Stimulated activated CD4-positive, alpha-beta T cell treated with anti-CD3 and anti-CD28 coated beads, Interleukin-1b, Interleukin-23, amount 100 ng/mL, for 1 hour (primary cell): ENCODE results near the gene RANBP9.
A peak's percentile ranks its signal among the peaks of the same experiment; 100 is the strongest.

Source experiments
- DNase-seq, 2 donors: peaks; one replicate each; pipeline ENCODE4 v3.0.0-alpha.2; 2020; ENCODE audit warnings: low read depth in 2 of 2

RANBP9 gene

DNA sequence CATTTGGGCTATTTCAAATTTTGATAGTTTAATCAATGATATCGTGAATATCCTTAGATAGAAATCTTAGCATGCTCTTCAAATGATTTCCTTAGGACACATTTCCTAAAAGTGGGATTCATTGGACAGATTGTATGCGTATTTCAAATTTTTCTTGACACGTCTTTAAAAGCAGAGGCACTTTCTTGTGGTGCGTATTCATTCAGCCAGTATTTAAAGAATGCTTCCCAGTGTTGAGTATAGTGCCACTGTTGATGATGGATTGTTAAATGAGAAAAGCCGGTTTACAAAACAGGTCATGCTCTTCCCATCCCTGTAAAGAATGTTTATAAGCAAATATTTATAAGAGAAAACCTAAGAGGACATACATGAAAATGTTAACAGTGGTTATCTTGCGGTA lies 111.6 kb downstream of the RANBP9 start:
- no peak for DNase-seq

DNA sequence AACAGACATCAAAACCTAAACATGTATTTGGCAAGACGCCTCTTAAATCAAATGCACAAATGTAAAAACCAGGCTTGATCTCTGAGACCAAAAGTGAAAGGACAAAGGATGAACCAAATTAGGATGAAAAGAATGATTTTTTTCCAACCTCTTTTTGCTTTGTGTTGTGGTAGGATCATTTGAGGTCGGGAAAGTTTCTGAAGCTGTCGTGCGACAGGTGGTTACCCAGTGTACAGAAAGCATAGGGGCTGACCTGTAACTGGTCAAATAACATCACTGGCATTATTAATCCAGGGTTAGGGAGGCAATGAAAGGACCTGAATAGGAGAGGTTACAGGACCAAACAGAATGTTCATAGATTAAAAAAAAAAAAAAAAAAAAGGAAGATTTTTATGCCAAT lies 114.6 kb downstream of the RANBP9 start:
- DNase-seq, result no peak

DNA sequence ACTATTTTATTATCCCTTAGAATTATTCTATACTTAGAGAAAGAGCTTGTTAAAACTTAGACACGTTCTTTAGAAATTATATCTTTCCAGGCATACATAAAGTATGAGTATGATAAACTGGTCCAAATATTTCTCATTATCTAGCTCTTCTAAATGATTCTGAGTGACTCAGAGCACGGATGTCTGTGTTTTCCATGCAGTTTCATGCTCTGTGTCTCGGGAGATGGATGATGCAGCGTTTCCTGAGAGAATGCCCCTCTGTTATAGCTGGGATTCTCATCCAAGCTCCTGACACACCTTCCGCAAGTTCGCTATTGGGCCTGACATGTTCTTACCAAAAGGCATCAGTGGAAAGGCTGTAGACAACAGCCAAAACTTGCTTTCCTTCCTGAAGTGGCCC lies 117.9 kb downstream of the RANBP9 start:
- DNase-seq, result no peak

DNA sequence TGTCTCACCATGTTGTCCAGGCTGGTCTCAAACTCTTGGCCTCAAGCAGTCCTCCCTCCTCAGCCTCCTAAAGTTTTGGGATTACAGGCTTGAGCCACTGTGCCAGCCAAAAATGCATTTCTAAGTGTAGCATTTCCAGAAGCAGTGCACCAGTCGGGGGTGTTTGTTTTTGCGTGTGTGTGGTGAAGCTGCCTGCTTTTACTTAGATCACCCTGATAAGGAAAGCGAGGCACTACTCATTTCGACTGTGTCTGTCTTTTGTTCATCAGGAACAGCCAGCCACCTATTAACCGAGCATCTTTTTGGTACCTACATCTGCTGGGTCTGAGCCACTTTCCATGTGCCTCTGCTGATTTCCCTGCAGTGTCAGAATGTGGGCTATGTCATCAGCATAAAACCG lies 118.5 kb downstream of the RANBP9 start:
- no peak for DNase-seq

DNA sequence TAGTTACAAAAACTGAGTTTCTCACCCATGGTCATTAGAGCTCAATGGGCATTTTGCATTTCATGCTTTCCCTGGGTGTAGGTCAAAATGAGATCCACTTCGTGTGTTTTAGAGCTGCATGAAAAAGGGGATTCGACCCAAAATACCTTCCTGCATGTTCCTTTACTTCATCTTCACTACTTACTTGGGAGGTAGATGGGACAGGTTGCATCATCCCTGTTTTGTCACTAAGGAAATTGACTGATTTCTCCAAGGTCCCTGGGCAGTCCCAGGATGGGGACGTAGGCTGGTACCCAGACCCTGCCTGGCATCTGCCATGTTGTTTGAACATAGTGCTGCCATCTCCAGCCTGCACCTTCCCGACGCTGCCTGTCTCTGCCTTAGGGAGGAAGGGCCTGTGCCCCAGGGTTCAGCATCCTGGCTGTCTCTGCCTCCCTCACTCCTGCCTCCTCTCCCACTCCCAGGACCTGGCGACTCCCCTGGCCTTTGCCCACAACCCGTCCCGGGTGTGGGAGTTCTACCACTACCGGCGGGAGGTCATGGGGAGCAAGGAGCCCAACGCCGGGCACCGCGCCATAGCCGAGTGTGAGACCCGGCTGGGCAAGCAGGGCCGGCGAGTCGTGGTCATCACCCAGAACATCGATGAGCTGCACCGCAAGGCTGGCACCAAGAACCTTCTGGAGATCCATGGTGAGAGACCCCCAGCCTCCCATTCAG lies 120.3 kb downstream of the RANBP9 start:
- no peak for DNase-seq

DNA sequence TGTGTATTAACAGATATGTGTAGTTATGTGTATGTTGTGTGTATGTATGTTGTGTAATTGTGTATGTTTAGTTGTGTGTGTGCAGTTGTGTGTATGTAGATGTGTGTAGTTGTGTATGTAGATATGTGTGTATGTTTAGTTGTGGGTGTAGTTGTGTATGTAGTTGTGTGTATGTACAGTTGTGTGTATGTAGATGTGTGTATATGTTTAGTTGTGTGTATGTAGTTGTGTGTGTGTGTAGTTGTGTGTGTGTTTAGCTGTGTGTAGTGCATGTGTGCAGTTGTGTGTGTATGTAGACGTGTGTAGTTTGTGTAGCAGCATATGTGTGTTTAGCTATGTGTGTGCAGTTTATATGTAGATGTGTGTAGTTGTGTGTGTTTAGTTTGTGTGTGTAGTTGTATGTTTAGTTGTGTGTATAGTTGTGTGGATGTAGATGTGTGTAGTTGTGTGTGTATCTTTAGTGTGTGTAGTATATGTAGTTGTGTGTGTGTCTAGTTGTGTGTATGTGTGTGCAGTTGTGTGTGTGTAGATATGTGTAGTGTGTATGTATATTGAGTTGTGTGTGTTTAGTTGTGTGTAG lies 121.0 kb downstream of the RANBP9 start:
- DNase-seq, result no peak

DNA sequence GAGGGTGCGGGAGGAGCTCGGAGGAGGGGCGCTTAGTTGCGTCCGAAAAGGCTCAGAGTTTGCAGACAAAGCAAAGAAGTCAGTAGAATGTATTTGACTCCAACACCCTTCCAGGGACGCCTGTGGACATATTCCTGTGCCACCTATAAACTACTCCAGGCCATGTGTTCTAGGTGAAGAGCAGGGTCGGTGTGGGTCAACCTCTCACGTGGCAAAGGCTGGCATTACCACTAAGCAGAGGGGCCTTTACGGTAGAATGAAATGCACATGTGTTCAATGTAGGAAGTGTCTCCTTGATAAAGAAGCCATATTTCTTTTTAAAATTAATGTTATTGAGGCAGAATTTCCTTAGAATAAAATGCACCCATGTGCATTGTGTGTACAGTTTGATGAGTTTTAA lies 121.8 kb downstream of the RANBP9 start:
- DNase-seq, result no peak

DNA sequence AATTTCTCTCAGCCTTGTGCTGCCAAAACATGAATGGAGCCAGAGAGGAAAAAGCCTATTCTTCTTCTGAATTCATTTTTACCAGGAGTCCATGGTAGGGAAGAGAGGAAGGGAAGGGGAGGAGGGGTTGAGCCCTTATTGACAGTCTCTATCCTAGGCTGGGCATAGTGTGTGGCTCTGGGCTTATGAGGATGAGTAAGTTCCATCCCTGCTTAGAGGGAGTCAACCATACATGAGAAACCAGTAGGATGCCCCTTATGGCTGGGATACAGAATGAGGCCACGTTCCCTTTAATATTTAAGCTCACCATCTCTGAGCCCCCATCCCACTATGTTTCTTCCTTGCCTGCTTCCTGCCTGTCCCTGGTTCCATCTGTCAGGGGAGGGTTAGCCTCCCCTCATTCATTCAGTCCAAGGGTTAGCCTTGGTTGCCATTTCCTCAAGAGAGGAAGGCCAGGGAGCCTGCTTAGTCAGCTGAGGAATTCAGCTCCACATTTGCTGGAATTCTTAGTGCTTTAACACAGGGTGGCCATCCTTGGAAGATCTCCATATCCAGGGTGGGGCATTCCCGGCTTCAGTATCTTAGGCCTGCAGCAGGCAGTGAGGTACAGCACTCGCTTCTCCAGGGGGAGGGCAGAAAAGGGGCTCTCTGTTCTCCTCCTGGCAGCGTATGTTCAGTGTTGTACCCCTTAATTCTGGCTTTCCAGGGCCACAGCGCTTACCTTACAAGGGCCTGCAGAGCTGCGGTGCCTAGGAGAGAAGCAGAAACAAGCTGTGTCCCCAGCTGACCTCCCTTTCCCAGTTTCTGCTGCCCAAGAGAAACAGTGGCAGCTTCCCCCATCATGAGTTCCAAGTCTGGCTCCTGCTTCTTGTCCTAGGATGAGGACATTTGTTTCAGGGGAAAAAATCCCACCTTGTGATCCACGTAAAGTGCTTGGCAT lies 124.8 kb downstream of the RANBP9 start:
- no peak for DNase-seq

DNA sequence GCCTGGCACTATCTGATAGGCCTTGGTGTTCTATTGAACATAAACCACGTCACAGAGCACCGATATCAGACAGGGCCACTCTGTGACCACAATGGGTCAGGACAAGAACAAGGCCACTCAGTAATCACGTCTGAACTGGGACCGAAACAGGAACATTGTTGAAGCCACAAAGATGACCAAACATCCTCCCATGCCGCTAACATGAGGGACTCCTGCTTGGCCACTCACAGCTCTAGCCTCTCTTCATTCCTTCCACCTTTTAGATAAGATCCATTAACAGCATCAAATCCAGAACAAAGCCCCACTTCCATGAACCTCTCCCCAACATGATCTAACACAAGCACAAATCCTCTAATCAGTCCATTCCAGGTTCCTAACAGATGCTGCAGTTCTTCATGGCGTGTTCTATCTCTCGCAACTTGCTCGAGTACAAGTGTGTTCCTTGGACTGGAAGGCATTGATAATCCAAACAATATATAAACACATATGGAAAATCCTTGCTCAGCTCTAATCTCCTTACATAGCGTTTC lies 129.9 kb downstream of the RANBP9 start:
- DNase-seq, result no peak

DNA sequence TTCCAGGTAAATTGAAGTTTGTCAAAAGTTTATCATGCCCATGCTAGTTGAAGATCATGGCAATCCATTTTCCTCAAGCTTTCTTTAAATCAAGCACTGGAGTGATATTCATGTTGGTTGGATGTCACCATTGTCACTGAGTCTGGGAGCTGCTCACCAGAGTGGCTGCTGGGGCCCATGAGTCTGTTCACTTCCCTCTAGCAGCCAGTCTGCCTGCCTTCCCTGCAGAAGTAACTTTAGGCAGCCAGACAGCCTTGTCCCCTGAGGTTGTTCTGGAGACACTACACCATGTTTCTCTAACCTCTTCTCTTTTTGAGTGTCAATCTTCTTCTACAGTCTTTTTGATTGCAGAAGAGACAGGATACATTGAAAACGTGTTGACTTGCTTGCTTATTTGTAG lies 131.7 kb downstream of the RANBP9 start:
- DNase-seq, result no peak

DNA sequence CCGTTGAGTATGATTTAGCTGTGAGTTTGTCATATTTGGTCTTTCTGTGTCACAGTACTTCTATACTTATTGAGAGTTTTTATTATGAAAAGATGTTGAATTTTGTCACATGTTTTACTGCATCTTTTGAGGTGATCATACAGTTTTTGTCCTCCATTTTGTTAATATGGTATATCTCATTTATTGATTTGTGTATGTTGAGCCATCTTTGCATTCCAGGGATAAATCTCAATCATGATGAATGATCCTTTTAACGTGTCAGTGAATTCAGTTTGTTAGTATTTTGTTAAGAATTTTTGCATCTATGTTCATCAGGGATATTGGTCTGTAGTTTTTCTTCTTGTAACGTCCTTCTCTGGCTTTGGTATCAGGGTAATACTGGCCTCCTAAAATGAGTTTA lies 133.7 kb downstream of the RANBP9 start:
- DNase-seq, result no peak

DNA sequence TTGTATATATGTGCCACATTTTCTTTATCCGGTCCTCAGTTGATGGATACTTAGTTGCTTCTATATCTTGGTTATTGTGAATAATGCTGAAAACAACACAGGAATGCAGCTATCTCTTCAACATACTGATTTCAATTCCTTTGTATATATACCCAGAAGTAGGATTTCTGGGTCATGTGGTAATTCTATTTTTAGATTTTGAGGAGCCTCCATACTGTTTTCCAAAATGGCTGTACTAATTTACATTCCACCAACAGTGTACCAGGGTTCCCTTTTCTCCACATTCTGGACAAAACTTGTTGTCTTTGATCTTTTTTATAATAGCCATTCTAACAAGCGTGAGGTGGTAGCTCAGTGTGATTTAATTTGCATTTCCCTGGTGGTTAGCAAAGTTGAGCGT lies 135.6 kb downstream of the RANBP9 start:
- no peak for DNase-seq

DNA sequence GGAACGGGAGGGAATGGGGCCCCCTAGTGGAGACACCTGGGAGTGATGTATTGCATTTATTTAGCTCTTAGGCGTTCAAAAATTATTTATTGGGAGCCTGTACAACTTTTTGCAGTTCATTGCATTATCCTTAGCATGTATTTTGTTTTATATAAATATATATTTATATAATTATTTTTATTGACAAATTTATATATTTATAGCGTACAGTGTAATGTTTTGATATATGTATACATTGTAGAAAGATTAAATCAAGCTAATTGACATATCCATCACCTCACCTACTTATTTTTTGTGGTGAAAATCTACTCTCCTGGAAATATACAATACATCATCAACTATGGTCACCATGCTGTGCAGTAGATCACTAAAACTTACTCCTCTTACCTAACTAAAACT lies 136.3 kb downstream of the RANBP9 start:
- peak in 1 of 2 donors; percentile 59 for DNase-seq

DNA sequence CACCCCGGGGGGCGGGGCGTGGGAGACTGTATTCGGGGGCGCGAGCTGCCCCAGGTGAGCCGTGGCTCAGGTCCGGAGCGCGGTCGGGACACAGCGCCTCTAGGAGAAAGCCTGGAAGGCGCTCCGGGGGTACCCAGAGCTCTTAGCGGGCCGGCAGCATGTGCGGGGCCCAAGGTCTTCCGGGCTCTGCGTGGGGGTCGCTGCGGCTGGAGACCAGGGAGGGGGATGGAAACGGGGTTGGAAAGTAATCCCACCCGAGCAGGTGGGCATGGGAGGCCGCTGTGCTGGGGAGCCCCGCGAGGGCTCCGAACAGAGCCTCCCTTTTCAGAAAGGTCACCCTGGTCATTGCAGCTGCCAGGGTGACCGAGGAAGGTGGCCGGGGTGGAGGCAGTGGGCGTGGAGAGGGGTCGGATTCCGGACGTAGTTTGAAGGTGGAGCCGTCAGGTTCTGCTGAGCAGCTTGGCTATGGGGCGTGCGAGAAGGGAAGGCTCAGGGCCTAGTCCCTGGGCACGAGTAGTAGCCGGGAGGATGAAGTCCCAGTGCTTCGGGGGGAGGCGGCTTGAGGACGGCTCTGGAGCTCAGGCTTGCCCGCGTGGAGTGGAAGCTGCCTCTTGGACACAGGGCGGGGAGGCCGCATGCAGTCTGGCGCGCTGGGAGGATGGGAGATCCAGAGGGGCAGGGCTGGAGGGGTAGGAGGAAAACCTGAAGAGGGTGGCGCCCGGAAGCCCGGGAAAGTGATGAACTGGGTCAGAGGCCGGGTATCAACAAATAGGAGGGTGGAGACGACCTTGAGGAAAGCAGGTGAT lies 136.9 kb downstream of the RANBP9 start, which contains the start of gene SIRT5:
Gene SIRT5, plus strand, starts transcription at position 31 of the 806 bp plus-strand sequence. CDS start 9,510 bp downstream, outside the sequence.
- DNase-seq, result peak in 1 of 2 donors; percentile 36

DNA sequence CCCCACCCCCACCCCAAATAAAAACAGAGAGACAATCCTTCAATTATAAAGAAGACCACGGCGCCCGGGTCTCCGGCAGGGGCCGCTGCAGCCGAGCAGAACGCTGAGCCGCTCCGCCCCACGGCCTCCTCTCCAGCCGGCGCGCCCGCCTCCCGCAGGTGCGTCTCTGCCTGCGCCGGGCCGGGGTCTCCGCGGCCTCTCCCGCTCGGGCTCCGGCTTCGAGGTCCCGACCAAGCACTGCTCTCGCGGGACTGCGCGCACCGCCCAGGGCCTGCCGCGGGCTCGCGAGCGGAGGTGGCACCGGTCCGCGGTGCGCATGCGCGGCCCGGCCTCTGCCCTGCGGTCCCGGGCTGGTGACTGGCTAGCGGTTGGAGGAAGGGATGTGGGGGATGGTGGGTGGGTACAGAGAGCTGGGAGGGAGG lies 137.5 kb downstream of the RANBP9 start:
- peak; percentile 84 to 85 for DNase-seq

DNA sequence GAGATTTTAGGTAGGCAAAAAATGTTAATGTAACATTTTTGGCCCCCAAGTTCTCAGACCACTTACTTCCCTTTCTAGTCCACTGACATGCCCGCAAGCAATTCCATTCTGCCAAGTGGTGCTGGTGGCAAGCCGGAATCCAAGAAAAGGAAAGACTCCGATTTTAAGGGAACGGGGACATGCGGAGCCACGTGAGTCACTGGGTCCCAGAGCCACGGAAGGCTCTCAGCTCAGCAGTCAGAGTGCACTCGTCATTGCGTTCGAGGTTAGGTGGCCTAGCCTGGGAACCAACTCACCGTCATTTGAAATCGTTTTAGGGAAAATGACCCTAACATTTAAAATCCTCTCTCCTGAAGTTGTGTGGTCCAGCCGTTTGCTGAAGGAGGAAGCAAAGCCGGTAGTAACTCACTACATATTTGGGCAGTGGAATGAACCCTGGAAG lies 137.9 kb downstream of the RANBP9 start:
- DNase-seq, result no peak

DNA sequence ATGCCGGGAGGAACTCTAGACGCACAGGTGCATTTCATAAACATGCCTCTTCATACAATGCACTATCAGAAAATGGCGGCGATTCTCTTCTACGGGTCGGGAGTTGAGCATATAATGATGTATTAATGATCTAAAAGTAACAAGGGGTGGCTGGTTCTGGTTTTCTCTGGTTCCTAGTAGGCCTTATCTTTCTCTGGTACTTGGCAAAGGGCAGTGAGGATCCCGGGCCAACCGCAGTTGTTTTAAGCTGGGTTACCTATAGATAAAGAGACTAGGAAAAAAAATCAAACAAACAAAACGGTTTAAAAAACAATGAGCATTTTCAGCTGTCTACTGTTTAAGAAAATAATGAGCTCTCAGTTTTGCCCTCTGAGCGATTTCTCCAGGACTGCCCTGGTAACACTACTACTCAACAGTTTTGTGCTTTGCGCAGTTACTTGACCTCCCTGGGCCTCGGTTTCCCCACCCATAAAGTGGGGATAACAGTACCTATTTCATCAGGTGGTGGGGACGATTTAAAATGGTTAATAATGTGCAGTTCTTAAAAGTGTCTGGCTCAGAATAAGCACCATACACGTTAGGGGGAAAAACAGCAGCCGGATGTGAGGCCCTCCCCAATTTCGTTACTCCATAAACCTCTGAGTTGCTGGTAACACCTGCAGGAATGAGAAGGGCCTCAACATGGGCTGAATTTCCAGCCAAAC lies 138.5 kb downstream of the RANBP9 start:
- no peak for DNase-seq

DNA sequence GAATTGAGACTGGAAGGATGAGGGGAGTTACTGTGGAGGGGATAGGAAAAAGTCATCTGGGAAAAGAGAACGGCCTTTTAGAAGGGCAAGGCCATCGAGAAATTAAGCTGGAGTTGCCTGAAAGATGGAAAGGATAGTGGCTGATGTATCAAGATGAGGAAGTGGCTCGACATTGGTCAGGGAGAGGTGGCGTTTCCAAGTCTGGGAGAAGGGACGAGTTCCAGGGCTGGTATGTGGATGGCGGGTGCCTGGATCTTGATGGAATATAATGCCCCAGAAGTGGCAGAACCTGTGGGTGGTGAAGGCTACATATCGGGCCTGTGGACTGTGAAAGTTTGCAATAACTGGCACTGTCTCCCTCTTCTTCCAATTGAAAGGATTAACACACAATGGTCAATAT lies 139.4 kb downstream of the RANBP9 start:
- DNase-seq, result no peak
